HCT116 (cell line): ENCODE results near the gene PRDM11. TPM values are rescaled to one million over a fixed set of nuclear protein-coding genes. Genes with fewer than 3 reads are reported as not detected.

ENCODE experiments used
- ATAC-seq: fragments of 200-7000 bp; cut with Tn5 transposase; 2 replicates; pipeline ENCODE4 v1.9.1; 2020; ENCODE audit warnings: mild to moderate bottlenecking, moderate library complexity
- BruUV-seq: library from RNA; stranded (reverse); fragments of 400-500 nt; replicated peaks from 2 replicates; lab custom pipeline; 2021; lab: Mats Ljungman, UMichigan
- CTCF ChIA-PET: fragments of 300-600 bp; sonication (Branson Sonifier 250); formaldehyde crosslinking; loops from one replicate; lab custom pipeline; 2021; ENCODE audit warnings: antibody characterized with exemption; lab: Charles Lee
- POLR2A ChIA-PET: fragments of 300-600, 350-600 bp; sonication (Branson Sonifier 250); formaldehyde crosslinking; loops from one replicate; lab custom pipeline; 2021; ENCODE audit warnings: antibody characterized with exemption; lab: Charles Lee
- RAD21 ChIA-PET, 2 experiments: fragments of 300-600 bp; sonication (Branson Sonifier 250); formaldehyde crosslinking; loops; one replicate each; lab custom pipeline; 2023; ENCODE audit warnings: low total read pairs in 2 of 2; ENCODE audit not compliant: uncharacterized antibody in 2 of 2, unreplicated experiment in 2 of 2, low non-redundant PET in 1 of 2; lab: Charles Lee
- DNase-seq: peaks from one replicate; pipeline ENCODE4 v3.0.0-alpha.2; 2010; ENCODE audit warnings: low read depth, low spot score
- H2AFZ ChIP-seq: fragments of 200-600 bp; shearing (Covaris generic), sonication (generic); 2 replicates; pipeline ENCODE4 v1.6.1; 2017; ENCODE audit warnings: low read depth, mixed run types, mixed read lengths, antibody characterized with exemption, low read length; ENCODE audit not compliant: poor library complexity, severe bottlenecking
- H3K27ac ChIP-seq: 2 replicates; pipeline ENCODE4 v1.5.1; 2012; ENCODE audit warnings: low read depth, low read length
- H3K27me3 ChIP-seq: fragments of 200-600 bp; sonication (generic); 2 replicates; pipeline ENCODE4 v1.6.1; 2016; ENCODE audit warnings: mixed run types, low read length, mixed read lengths; ENCODE audit not compliant: insufficient read depth
- H3K36me3 ChIP-seq, 2 experiments: fragments of 200-500 bp in 1 of 2; fragments of 200-600 bp in 1 of 2; sonication (Bioruptor generic) in 1 of 2; sonication (generic) in 1 of 2; 2 replicates each; pipeline versions ENCODE4 v1.5.1 to v1.6.1; 2014 to 2016; ENCODE audit warnings: low read length in 2 of 2, inconsistent platforms in 1 of 2, mixed read lengths in 1 of 2, mixed run types in 1 of 2; ENCODE audit not compliant: insufficient read depth in 2 of 2, control insufficient read depth in 1 of 2
- H3K4me1 ChIP-seq, 2 experiments: fragments of 200-600 bp in 1 of 2; sonication (generic) in 1 of 2; 2 replicates each; pipeline versions ENCODE4 v1.5.1 to v1.6.1; 2012 to 2017; ENCODE audit warnings: low read length in 2 of 2, inconsistent platforms in 1 of 2, mild to moderate bottlenecking in 1 of 2, mixed read lengths in 1 of 2, mixed run types in 1 of 2, moderate library complexity in 1 of 2; ENCODE audit not compliant: insufficient read depth in 2 of 2, control insufficient read depth in 1 of 2
- H3K4me2 ChIP-seq: fragments of 200-600 bp; sonication (generic); 2 replicates; pipeline ENCODE4 v1.6.1; 2017; ENCODE audit warnings: mixed run types, low read length, mixed read lengths
- H3K4me3 ChIP-seq, 2 experiments: fragments of 200-600 bp in 1 of 2; sonication (generic) in 1 of 2; replicated peaks in 1 of 2; 2 replicates each; pipeline ENCODE4 v1.5.1; 2011 to 2016; ENCODE audit warnings: low read length in 2 of 2, control low read depth in 1 of 2, low read depth in 1 of 2, mild to moderate bottlenecking in 1 of 2, mixed read lengths in 1 of 2, mixed run types in 1 of 2
- H3K79me2 ChIP-seq: fragments of 200-600 bp; sonication (generic); 2 replicates; pipeline ENCODE4 v1.6.1; 2017; ENCODE audit warnings: mild to moderate bottlenecking, mixed run types, low read length, moderate library complexity, mixed read lengths; ENCODE audit not compliant: insufficient read depth
- H3K9ac ChIP-seq: fragments of 200-600 bp; sonication (generic); 2 replicates; pipeline ENCODE4 v1.6.1; 2016; ENCODE audit warnings: low read length, mixed read lengths
- H3K9me2 ChIP-seq: fragments of 200-600 bp; sonication (generic), shearing (Covaris generic); 2 replicates; pipeline ENCODE4 v1.6.1; 2017; ENCODE audit warnings: mixed run types, mild to moderate bottlenecking, moderate library complexity; ENCODE audit not compliant: insufficient read depth
- H3K9me3 ChIP-seq, 2 experiments: fragments of 200-500 bp in 1 of 2; fragments of 200-600 bp in 1 of 2; sonication (Bioruptor generic) in 1 of 2; sonication (generic) in 1 of 2; 2 replicates each; pipeline ENCODE4 v1.6.1; 2014 to 2017; ENCODE audit warnings: low read length in 2 of 2, mixed read lengths in 2 of 2, inconsistent platforms in 1 of 2, low read depth in 1 of 2, mild to moderate bottlenecking in 1 of 2, mixed run types in 1 of 2, moderate library complexity in 1 of 2; ENCODE audit not compliant: control insufficient read depth in 1 of 2, insufficient read depth in 1 of 2
- H4K20me1 ChIP-seq: fragments of 200-600 bp; sonication (generic), shearing (Covaris generic); 2 replicates; pipeline ENCODE4 v1.6.1; 2017; ENCODE audit warnings: mixed run types, mild to moderate bottlenecking, moderate library complexity; ENCODE audit not compliant: insufficient read depth
- CBX3 ChIP-seq: IDR thresholded peaks from 2 replicates; pipeline ENCODE4 v1.6.1; 2012; ENCODE audit warnings: low read depth
- CEBPB ChIP-seq: IDR thresholded peaks from 2 replicates; pipeline ENCODE4 v1.6.1; 2012; ENCODE audit warnings: low read depth
- EGR1 ChIP-seq: IDR thresholded peaks from 2 replicates; pipeline ENCODE4 v1.6.1; 2012; ENCODE audit warnings: low read depth
- EZH2 ChIP-seq: fragments of 200-600 bp; sonication (generic); IDR thresholded peaks from 2 replicates; pipeline ENCODE4 v1.6.1; 2017; ENCODE audit warnings: antibody characterized with exemption, mixed run types
- EZH2phosphoT487 ChIP-seq: fragments of 200-600 bp; IDR thresholded peaks from 2 replicates; pipeline ENCODE4 v1.6.1; 2018; ENCODE audit warnings: antibody characterized with exemption, borderline replicate concordance
- JUND ChIP-seq: IDR thresholded peaks from 2 replicates; pipeline ENCODE4 v1.6.1; 2012
- POLR2A ChIP-seq: IDR thresholded peaks from 2 replicates; pipeline ENCODE4 v1.7.0; 2011; ENCODE audit warnings: borderline replicate concordance; ENCODE audit not compliant: insufficient read depth, insufficient read length; ENCODE audit errors: extremely low read depth
- POLR2AphosphoS5 ChIP-seq: IDR thresholded peaks from 2 replicates; pipeline ENCODE4 v1.6.1; 2011; ENCODE audit warnings: mild to moderate bottlenecking, low read depth, low read length, moderate library complexity
- RAD21 ChIP-seq: IDR thresholded peaks from 2 replicates; pipeline ENCODE4 v1.6.1; 2012; ENCODE audit warnings: low read depth, mild to moderate bottlenecking
- SP1 ChIP-seq: IDR thresholded peaks from 2 replicates; pipeline ENCODE4 v1.6.1; 2012; ENCODE audit warnings: low read depth
- SRF ChIP-seq: IDR thresholded peaks from 2 replicates; pipeline ENCODE4 v1.6.1; 2012; ENCODE audit warnings: low read depth
- TCF7L2 ChIP-seq: IDR thresholded peaks from 2 replicates; pipeline ENCODE4 v1.7.0; 2011; ENCODE audit warnings: borderline replicate concordance, inconsistent platforms; ENCODE audit not compliant: insufficient read depth, insufficient read length; ENCODE audit errors: extremely low read depth
- YY1 ChIP-seq: IDR thresholded peaks from 2 replicates; pipeline ENCODE4 v1.6.1; 2011; ENCODE audit warnings: low read length, low read depth, moderate library complexity, mild to moderate bottlenecking; ENCODE audit not compliant: insufficient replicate concordance; ENCODE audit errors: extremely low read depth
- ZFX ChIP-seq: fragments of 450-650 bp; IDR thresholded peaks from 2 replicates; pipeline ENCODE4 v1.6.1; 2017
- intact Hi-C: fragments of 100-400 bp; cut with micrococcal nuclease; formaldehyde crosslinking; loops from 2 replicates; pipeline ENCODE4 v1.10.0; 2022
- total RNA-seq: library from RNA; stranded (reverse); gene quantifications from one replicate; pipeline ENCODE4 v1.2.1, GENCODE V29; 2021; ENCODE audit not compliant: unreplicated experiment
- TF ChIP-seq, protein P1 (sequence below), 3 experiments: fragments of 200-600 bp in 1 of 3; sonication (generic) in 1 of 3; IDR thresholded peaks in 2 of 3; conservative IDR thresholded peaks in 1 of 3; 2 replicates each; pipeline ENCODE4 v1.5.1; 2012 to 2017; ENCODE audit warnings: low read depth in 2 of 3, low read length in 2 of 3, antibody characterized with exemption in 1 of 3, borderline replicate concordance in 1 of 3, control low read depth in 1 of 3, mild to moderate bottlenecking in 1 of 3, mixed read lengths in 1 of 3, mixed run types in 1 of 3, moderate library complexity in 1 of 3; ENCODE audit not compliant: insufficient read depth in 1 of 3
- TF ChIP-seq, protein P2 (sequence below): IDR thresholded peaks from 2 replicates; pipeline ENCODE4 v1.6.1; 2012
- TF ChIP-seq, protein P3 (sequence below): IDR thresholded peaks from 2 replicates; pipeline ENCODE4 v1.6.1; 2012; ENCODE audit warnings: low read depth
- TF ChIP-seq, protein P4 (sequence below): IDR thresholded peaks from 2 replicates; pipeline ENCODE4 v1.6.1; 2011; ENCODE audit warnings: mild to moderate bottlenecking, low read length, moderate library complexity; ENCODE audit not compliant: insufficient replicate concordance; ENCODE audit errors: extremely low read depth
- TF ChIP-seq, protein P5 (sequence below): IDR thresholded peaks from 2 replicates; pipeline ENCODE4 v1.6.1; 2012

The PRDM11 gene
- total RNA-seq, 1 experiment from 2014 or later: 9.3 TPM

DNA sequence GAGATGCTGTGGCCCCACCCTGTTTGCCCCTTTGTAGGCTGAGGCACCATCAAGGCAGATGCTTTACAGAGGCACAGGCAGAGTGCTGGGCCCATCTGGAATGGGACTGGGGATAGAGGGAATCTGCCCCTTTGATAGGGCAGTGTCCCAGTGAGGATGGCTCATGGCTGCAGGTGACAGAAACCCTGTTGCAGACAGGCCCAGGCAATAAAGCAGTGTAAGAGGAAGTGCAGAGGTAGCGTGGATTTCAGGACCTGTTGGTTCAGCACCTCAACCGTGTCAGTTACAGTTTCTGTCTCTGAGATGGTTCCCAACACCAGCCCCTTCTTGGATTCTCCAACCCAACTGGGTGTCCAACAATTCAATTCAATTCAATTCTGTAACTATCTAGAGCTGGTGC is 25.1 kb downstream of the PRDM11 start:
- intact Hi-C loops: no loop called here
- Histone ChIP-seq H3K27ac (no peak overlapping the region), H3K36me3 (no peaks in the 10 kb centered on the region), H3K9ac (no peak overlapping the region), H3K9me2 (no peaks in the 10 kb centered on the region), H4K20me1 (no peaks in the 10 kb centered on the region), H3K27me3 (no peaks in the 10 kb centered on the region), H3K9me3 (no peaks in the 10 kb centered on the region), H3K4me2 (peak overlapping the region; percentile 45), H3K4me1 (peaks cover 23 to 38% of the 10 kb centered on the region in 2 experiments; a peak in 3 of 4 replicates), H3K4me3 (no peak overlapping the region), H3K79me2 (no peaks in the 10 kb centered on the region), H2AFZ (no peak overlapping the region)
- BruUV-seq: no TSS peak
- ChIA-PET CTCF (no interaction called here), RAD21 (no interaction called here), POLR2A (no interaction called here)
- ATAC-seq: no peak
- no peak for TF ChIP-seq SRF
- TF ChIP-seq EZH2: no peak
- TF ChIP-seq ZFX: no peak
- no peak for TF ChIP-seq SP1
- TF ChIP-seq, protein P1, sequence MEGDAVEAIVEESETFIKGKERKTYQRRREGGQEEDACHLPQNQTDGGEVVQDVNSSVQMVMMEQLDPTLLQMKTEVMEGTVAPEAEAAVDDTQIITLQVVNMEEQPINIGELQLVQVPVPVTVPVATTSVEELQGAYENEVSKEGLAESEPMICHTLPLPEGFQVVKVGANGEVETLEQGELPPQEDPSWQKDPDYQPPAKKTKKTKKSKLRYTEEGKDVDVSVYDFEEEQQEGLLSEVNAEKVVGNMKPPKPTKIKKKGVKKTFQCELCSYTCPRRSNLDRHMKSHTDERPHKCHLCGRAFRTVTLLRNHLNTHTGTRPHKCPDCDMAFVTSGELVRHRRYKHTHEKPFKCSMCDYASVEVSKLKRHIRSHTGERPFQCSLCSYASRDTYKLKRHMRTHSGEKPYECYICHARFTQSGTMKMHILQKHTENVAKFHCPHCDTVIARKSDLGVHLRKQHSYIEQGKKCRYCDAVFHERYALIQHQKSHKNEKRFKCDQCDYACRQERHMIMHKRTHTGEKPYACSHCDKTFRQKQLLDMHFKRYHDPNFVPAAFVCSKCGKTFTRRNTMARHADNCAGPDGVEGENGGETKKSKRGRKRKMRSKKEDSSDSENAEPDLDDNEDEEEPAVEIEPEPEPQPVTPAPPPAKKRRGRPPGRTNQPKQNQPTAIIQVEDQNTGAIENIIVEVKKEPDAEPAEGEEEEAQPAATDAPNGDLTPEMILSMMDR (IDR thresholded peaks at IDR 0.05 in 2 of 3, conservative IDR thresholded peaks at IDR 0.05 in 1 of 3; ENCODE audit: borderline replicate concordance in 1 of 3, insufficient read depth in 1 of 3, low read depth in 2 of 3, low read length in 2 of 3): no peak
- TF ChIP-seq POLR2A: no peak
- TF ChIP-seq, protein P2, sequence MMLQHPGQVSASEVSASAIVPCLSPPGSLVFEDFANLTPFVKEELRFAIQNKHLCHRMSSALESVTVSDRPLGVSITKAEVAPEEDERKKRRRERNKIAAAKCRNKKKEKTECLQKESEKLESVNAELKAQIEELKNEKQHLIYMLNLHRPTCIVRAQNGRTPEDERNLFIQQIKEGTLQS: no peak
- TF ChIP-seq YY1: no peak
- TF ChIP-seq CEBPB: no peak
- no peak for TF ChIP-seq EGR1
- TF ChIP-seq, protein P3, sequence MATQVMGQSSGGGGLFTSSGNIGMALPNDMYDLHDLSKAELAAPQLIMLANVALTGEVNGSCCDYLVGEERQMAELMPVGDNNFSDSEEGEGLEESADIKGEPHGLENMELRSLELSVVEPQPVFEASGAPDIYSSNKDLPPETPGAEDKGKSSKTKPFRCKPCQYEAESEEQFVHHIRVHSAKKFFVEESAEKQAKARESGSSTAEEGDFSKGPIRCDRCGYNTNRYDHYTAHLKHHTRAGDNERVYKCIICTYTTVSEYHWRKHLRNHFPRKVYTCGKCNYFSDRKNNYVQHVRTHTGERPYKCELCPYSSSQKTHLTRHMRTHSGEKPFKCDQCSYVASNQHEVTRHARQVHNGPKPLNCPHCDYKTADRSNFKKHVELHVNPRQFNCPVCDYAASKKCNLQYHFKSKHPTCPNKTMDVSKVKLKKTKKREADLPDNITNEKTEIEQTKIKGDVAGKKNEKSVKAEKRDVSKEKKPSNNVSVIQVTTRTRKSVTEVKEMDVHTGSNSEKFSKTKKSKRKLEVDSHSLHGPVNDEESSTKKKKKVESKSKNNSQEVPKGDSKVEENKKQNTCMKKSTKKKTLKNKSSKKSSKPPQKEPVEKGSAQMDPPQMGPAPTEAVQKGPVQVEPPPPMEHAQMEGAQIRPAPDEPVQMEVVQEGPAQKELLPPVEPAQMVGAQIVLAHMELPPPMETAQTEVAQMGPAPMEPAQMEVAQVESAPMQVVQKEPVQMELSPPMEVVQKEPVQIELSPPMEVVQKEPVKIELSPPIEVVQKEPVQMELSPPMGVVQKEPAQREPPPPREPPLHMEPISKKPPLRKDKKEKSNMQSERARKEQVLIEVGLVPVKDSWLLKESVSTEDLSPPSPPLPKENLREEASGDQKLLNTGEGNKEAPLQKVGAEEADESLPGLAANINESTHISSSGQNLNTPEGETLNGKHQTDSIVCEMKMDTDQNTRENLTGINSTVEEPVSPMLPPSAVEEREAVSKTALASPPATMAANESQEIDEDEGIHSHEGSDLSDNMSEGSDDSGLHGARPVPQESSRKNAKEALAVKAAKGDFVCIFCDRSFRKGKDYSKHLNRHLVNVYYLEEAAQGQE: no peak
- no peak for TF ChIP-seq EZH2phosphoT487
- TF ChIP-seq JUND: no peak
- no peak for TF ChIP-seq POLR2AphosphoS5
- TF ChIP-seq, protein P4, sequence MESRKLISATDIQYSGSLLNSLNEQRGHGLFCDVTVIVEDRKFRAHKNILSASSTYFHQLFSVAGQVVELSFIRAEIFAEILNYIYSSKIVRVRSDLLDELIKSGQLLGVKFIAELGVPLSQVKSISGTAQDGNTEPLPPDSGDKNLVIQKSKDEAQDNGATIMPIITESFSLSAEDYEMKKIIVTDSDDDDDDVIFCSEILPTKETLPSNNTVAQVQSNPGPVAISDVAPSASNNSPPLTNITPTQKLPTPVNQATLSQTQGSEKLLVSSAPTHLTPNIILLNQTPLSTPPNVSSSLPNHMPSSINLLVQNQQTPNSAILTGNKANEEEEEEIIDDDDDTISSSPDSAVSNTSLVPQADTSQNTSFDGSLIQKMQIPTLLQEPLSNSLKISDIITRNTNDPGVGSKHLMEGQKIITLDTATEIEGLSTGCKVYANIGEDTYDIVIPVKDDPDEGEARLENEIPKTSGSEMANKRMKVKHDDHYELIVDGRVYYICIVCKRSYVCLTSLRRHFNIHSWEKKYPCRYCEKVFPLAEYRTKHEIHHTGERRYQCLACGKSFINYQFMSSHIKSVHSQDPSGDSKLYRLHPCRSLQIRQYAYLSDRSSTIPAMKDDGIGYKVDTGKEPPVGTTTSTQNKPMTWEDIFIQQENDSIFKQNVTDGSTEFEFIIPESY: no peak
- TF ChIP-seq, protein P5, sequence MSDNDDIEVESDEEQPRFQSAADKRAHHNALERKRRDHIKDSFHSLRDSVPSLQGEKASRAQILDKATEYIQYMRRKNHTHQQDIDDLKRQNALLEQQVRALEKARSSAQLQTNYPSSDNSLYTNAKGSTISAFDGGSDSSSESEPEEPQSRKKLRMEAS: no peak
- TF ChIP-seq CBX3: no peak
- TF ChIP-seq TCF7L2: no peak
- TF ChIP-seq RAD21: no peak
- DNase-seq: no peak
